Measurements from ENCODE around the gene IGHMBP2.

The IGHMBP2 gene

DNA sequence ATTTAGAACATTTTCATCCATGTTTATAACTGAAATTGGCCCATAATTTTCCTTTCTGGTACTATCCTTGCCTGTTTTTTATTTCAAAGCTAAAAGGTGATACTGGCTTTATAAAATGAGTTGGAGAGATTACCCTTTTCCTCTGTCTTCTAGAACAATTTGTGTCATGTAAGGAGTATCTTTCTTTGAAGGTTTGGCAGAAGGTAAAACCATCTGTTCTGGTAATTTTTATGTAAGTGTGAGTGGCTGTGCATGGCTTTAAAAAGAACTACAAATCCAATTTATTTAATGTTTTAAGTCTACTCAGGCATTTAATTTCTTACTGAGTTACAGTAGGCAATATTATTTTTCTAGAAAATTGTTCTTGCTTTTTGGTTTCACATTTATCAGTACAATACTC lies 84.8 kb downstream of the IGHMBP2 start:
- FAIRE-seq: no peak
